Measurements from ENCODE around the gene DPY19L1.
"Not testable (repeated sequence)": the region's sequence is repeated elsewhere in the genome, so short reads cannot be mapped to it uniquely, and the experiment has no call there.

DPY19L1 gene

GRCh38 chr7:35030848-35031247 is 6.4 kb downstream of the DPY19L1 start:
- DNase-seq: no peak

GRCh38 chr7:35029311-35029710 is 8.0 kb downstream of the DPY19L1 start:
- no peak for DNase-seq

GRCh38 chr7:35026150-35026549 is 11.1 kb downstream of the DPY19L1 start:
- DNase-seq: no peak

GRCh38 chr7:35025369-35025870 is 11.9 kb downstream of the DPY19L1 start:
- peak; percentile 34 for DNase-seq

- no peak for DNase-seq
These were observed 13.0 kb downstream of the DPY19L1 start for GRCh38 chr7:35024298-35024697.

- DNase-seq: no peak
These were observed 14.6 kb downstream of the DPY19L1 start for GRCh38 chr7:35022725-35023124.

GRCh38 chr7:35021445-35021844 is 15.8 kb downstream of the DPY19L1 start:
- DNase-seq: no peak

- DNase-seq: no peak
These were observed 17.5 kb downstream of the DPY19L1 start for GRCh38 chr7:35019801-35020200.

GRCh38 chr7:35019179-35019729 is 18.0 kb downstream of the DPY19L1 start:
- no peak for DNase-seq

GRCh38 chr7:35015346-35015859 is 21.9 kb downstream of the DPY19L1 start:
- DNase-seq: no peak

GRCh38 chr7:35012160-35012559 is 25.1 kb downstream of the DPY19L1 start:
- no peak for DNase-seq

- DNase-seq: no peak
These were observed 26.2 kb downstream of the DPY19L1 start for GRCh38 chr7:35011085-35011484.

- no peak for DNase-seq
These were observed 29.5 kb downstream of the DPY19L1 start for GRCh38 chr7:35007768-35008167.

GRCh38 chr7:35004531-35005095 is 32.7 kb downstream of the DPY19L1 start:
- no peak for DNase-seq

- peak; percentile 92 for DNase-seq
These were observed 33.5 kb downstream of the DPY19L1 start for GRCh38 chr7:35003679-35004303.

- peak; percentile 48 for DNase-seq
These were observed 34.1 kb downstream of the DPY19L1 start for GRCh38 chr7:35003177-35003650.

- DNase-seq: not testable (repeated sequence)
These were observed 39.0 kb downstream of the DPY19L1 start for GRCh38 chr7:34998335-34998734.

- not testable (repeated sequence) for DNase-seq
These were observed 40.7 kb downstream of the DPY19L1 start for GRCh38 chr7:34996423-34997090.

- no peak for DNase-seq
These were observed 41.5 kb downstream of the DPY19L1 start for GRCh38 chr7:34995757-34996156.

- DNase-seq: no peak
These were observed 45.1 kb downstream of the DPY19L1 start for GRCh38 chr7:34991938-34992840.

- DNase-seq: not testable (repeated sequence)
These were observed 48.7 kb downstream of the DPY19L1 start for GRCh38 chr7:34988442-34989125.

- DNase-seq: not testable (repeated sequence)
These were observed 52.1 kb downstream of the DPY19L1 start for GRCh38 chr7:34985155-34985554.
